K562 (cell line): ENCODE measurements around the gene POLR2M. TPM values are rescaled to one million over a fixed set of nuclear protein-coding genes. Genes with fewer than 3 reads are reported as not detected.

ENCODE experiments used
- ARID1B ChIP-seq: fragments of 450-650 bp; IDR thresholded peaks from 2 replicates; pipeline ENCODE4 v1.6.1; 2016; ENCODE audit warnings: antibody characterized with exemption, mild to moderate bottlenecking, inconsistent platforms
- DNMT1 ChIP-seq: fragments of 450-650 bp; IDR thresholded peaks from 2 replicates; pipeline ENCODE4 v1.6.1; 2016; ENCODE audit warnings: antibody characterized with exemption, mild to moderate bottlenecking
- EP400 ChIP-seq: fragments of 450-650 bp; IDR thresholded peaks from 2 replicates; pipeline ENCODE4 v1.6.1; 2017; ENCODE audit warnings: antibody characterized with exemption, mild to moderate bottlenecking, moderate library complexity
- EWSR1 ChIP-seq: fragments of 450-650 bp; IDR thresholded peaks from 2 replicates; pipeline ENCODE4 v1.6.1; 2018; ENCODE audit warnings: borderline replicate concordance, mild to moderate bottlenecking, low read depth, moderate library complexity; ENCODE audit not compliant: partially characterized antibody
- HBP1 ChIP-seq: fragments of 450-650 bp; formaldehyde crosslinking; IDR thresholded peaks from 2 replicates; pipeline ENCODE4 v1.4.0; 2022; ENCODE audit warnings: missing genetic modification characterization
- KAT8 ChIP-seq: fragments of 450-650 bp; IDR thresholded peaks from 2 replicates; pipeline ENCODE4 v1.6.1; 2016; ENCODE audit warnings: low read depth, mild to moderate bottlenecking
- MEF2D ChIP-seq: conservative IDR thresholded peaks from 2 replicates; pipeline ENCODE4 v1.6.1; 2016; ENCODE audit warnings: low read depth, missing genetic modification characterization, missing compliant biosample characterization
- POLR3G ChIP-seq: IDR thresholded peaks from 2 replicates; pipeline ENCODE4 v1.6.1; 2011; ENCODE audit not compliant: insufficient read length, insufficient replicate concordance; ENCODE audit errors: extremely low read depth
- RBFOX2 ChIP-seq: fragments of 200-400 bp; formaldehyde crosslinking; IDR thresholded peaks from 2 replicates; pipeline ENCODE4 v1.6.1; 2017; ENCODE audit warnings: low read depth, mild to moderate bottlenecking, low read length, moderate library complexity
- SIN3B ChIP-seq: fragments of 450-650 bp; IDR thresholded peaks from 2 replicates; pipeline ENCODE4 v1.6.1; 2017; ENCODE audit warnings: low read depth, mild to moderate bottlenecking, moderate library complexity
- SPI1 ChIP-seq: IDR thresholded peaks from 2 replicates; pipeline ENCODE4 v1.6.1; 2011; ENCODE audit warnings: low read depth, low read length, control low read depth, borderline replicate concordance
- THRB ChIP-seq: fragments of 450-650 bp; formaldehyde crosslinking; conservative IDR thresholded peaks from 2 replicates; pipeline ENCODE4 v1.4.0; 2022; ENCODE audit warnings: mild to moderate bottlenecking, missing genetic modification characterization
- ZNF217 ChIP-seq: sonication (generic); formaldehyde crosslinking; IDR thresholded peaks from 2 replicates; pipeline ENCODE4 v1.8.0; 2022; ENCODE audit warnings: mild to moderate bottlenecking, missing genetic modification reagents
- ZNF408 ChIP-seq: fragments of 250-450 bp; sonication (Bioruptor Pico); IDR thresholded peaks from 2 replicates; pipeline ENCODE4 v1.4.0; 2020; ENCODE audit warnings: low read depth, mild to moderate bottlenecking, moderate library complexity
- polyA plus RNA-seq, 8 experiments: library from polyadenylated mRNA; depleted of rRNA in 4 of 8; stranded (reverse) in 5 of 8; unstranded in 3 of 8; fragments of >200 nt; fragmentation: Nextera tagmentation in 2 of 8; fragmentation: Illumina TruSeq in 1 of 8; extraction: Ambion mirVana in 2 of 8; extraction: Trizol in 1 of 8; gene quantifications; 2 replicates each; pipeline versions ENCODE4 v1.2.1 to v1.2.3, GENCODE V29; 2011 to 2014; ENCODE audit warnings: inconsistent platforms in 1 of 8, missing spikeins in 1 of 8
- total RNA-seq, 7 experiments: library from RNA; depleted of rRNA in 6 of 7; stranded (reverse); fragments of >200 nt in 6 of 7; fragmentation: Illumina TruSeq in 2 of 7; extraction: Trizol in 2 of 7; gene quantifications; 2 replicates each; pipeline versions ENCODE4 v1.2.1 to v1.2.3, GENCODE V29; 2011 to 2021; ENCODE audit warnings: low replicate concordance in 1 of 7
- TF ChIP-seq, protein P1 (sequence below), 2 experiments: fragments of 450-650 bp in 1 of 2; sonication (generic) in 1 of 2; formaldehyde crosslinking in 1 of 2; IDR thresholded peaks; 2 replicates each; pipeline versions ENCODE4 v1.7.1 to v1.9.0; 2016 to 2022; ENCODE audit warnings: inconsistent platforms in 1 of 2, mild to moderate bottlenecking in 1 of 2, missing genetic modification reagents in 1 of 2

POLR2M gene
- total and polyA plus RNA-seq, 9 of the 15 experiments (the other 6 are each of a cell fraction or from before 2014, with no cell fraction given): 9.2 to 1,050 (median 43.0) TPM

DNA sequence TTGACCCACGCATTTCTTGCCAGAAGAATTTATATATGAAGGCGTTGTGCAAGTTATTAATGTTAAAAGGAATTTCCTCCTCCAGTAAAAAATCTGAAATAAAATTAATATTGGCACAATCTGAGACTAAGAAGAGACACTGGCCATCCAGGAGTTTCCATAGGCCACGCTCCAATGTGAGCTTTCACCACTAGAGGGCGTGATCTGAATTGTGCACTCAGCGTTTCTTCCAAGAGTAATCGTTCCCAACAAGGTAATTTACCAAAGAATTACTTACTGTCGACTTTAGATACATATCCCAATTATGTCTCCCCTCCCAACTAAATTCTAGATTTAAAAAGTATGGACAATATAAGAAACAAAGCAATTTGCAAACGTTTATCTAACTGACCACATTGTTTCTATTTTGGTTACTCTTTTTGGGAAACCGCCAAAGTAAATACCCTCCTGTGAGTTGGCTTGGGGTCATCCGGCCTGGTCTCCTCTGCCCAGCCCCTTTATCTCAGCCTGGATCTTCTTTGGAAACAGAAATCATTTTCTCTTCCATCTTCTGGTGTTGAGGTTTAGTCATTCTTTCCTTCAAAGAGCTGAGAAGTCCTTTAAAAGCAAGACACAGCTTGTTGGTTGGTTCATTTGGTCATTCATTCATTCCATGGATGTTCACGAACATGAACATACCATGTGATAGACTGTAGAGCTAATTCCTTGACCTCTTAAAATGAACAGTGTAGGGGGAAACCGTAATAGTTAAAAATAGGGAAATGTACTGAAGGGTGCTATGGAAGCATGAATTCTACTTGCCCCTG is 26.2 kb downstream of the POLR2M start (continued):
- TF ChIP-seq HBP1 (CRISPR knock-in tag) (no peak), ZNF217 (CRISPR knock-in tag) (no peak), EWSR1 (no peak), ZNF408 (CRISPR knock-in tag) (no peak), EP400 (0 out of 2 replicates have a peak, but pooled peaks have one; percentile 16), KAT8 (no peak), SIN3B (no peak), SPI1 (no peak), DNMT1 (no peak), MEF2D (peak; percentile 97), THRB (CRISPR knock-in tag) (no peak), POLR3G (no peak), RBFOX2 (no peak), ARID1B (peak; percentile 89)
- TF ChIP-seq, protein P1, sequence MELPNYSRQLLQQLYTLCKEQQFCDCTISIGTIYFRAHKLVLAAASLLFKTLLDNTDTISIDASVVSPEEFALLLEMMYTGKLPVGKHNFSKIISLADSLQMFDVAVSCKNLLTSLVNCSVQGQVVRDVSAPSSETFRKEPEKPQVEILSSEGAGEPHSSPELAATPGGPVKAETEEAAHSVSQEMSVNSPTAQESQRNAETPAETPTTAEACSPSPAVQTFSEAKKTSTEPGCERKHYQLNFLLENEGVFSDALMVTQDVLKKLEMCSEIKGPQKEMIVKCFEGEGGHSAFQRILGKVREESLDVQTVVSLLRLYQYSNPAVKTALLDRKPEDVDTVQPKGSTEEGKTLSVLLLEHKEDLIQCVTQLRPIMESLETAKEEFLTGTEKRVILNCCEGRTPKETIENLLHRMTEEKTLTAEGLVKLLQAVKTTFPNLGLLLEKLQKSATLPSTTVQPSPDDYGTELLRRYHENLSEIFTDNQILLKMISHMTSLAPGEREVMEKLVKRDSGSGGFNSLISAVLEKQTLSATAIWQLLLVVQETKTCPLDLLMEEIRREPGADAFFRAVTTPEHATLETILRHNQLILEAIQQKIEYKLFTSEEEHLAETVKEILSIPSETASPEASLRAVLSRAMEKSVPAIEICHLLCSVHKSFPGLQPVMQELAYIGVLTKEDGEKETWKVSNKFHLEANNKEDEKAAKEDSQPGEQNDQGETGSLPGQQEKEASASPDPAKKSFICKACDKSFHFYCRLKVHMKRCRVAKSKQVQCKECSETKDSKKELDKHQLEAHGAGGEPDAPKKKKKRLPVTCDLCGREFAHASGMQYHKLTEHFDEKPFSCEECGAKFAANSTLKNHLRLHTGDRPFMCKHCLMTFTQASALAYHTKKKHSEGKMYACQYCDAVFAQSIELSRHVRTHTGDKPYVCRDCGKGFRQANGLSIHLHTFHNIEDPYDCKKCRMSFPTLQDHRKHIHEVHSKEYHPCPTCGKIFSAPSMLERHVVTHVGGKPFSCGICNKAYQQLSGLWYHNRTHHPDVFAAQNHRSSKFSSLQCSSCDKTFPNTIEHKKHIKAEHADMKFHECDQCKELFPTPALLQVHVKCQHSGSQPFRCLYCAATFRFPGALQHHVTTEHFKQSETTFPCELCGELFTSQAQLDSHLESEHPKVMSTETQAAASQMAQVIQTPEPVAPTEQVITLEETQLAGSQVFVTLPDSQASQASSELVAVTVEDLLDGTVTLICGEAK (IDR thresholded peaks at IDR 0.05): no peak
- TF ChIP-seq, protein P1 (CRISPR knock-in tag; IDR thresholded peaks at IDR 0.05): no peak
